ENCODE measurements around the gene XG. TPM values are rescaled to one million over a fixed set of nuclear protein-coding genes. Genes with fewer than 3 reads are reported as not detected.
"Not testable (repeated sequence)": the region's sequence is repeated elsewhere in the genome, so short reads cannot be mapped to it uniquely, and the experiment has no call there.

XG gene, protein sequence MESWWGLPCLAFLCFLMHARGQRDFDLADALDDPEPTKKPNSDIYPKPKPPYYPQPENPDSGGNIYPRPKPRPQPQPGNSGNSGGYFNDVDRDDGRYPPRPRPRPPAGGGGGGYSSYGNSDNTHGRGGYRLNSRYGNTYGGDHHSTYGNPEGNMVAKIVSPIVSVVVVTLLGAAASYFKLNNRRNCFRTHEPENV
- total RNA-seq (2021): 0.78 to 1.0 TPM (median 1.0 TPM) in 3 replicates
- percentile 31 among the genes with signal in this experiment for Bru-seq, nascent RNA
- long read RNA-seq, experiment 1, partial matches to known transcripts: 0 of 1 reads
- long read RNA-seq, experiment 1, other reads (novel, unspliced or antisense): 1 of 1 reads
- long read RNA-seq, experiment 2, partial matches to known transcripts: 0 of 2 reads
- long read RNA-seq, experiment 2, other reads (novel, unspliced or antisense): 2 of 2 reads
- long read RNA-seq, experiment 3: 0 reads

GRCh38 chrX:2751874-2752300 is at the start of gene XG:
Gene XG (plus strand): TSS chrX:2752040. CDS start chrX:2752275, 235 bp downstream.
- H3K4me3 Mint-ChIP-seq; H3K27me3 Mint-ChIP-seq (ENCODE audit: low read depth); DNase-seq (ENCODE audit: low spot score); CTCF ChIA-PET; POLR2A ChIA-PET; H3K9me3 Mint-ChIP-seq; ATAC-seq; H3K36me3 Mint-ChIP-seq; H3K27ac Mint-ChIP-seq: not testable (repeated sequence)
- H3K4me1 Mint-ChIP-seq: peaks cover 17% of the 10 kb centered on the region

DNA sequence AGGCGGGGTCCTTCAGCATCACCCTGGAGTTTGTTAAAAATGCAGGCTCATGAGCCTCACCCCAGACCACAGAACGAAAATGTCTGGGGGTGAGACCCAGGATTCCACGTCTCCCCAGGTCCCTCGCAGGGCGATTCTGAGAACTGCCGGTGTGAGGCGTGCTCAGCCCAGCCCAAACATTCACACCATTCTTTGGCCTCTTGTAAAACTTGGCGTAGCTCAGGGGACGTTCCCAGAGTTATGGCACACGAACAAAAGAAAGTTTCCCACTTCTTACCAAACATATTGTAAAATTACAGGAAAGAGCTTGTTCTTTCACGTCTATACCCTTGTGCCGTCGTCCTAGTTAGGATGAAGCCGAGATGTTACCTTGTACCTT is 47.9 kb upstream of the XG start:
- no peak for DNase-seq (ENCODE audit: low spot score)
- Mint-ChIP-seq H3K36me3 (peaks cover 6% of the 10 kb centered on the region; the same call in 1 of the 2 replicates), H3K27me3 (ENCODE audit: low read depth) (no peaks in the 10 kb centered on the region), H3K27ac (peak overlapping the region; percentile 40; the same call in 1 of the 2 replicates), H3K4me1 (peaks cover 53% of the 10 kb centered on the region), H3K9me3 (peaks cover 10% of the 10 kb centered on the region), H3K4me3 (no peak overlapping the region)
- ATAC-seq: no peak
- CTCF ChIA-PET: no interaction called here
- POLR2A ChIA-PET: no interaction called here
- TF ChIP-seq ZNF396 (CRISPR knock-in tag; IDR thresholded peaks at IDR 0.05; ENCODE audit: borderline replicate concordance) (no peak), HMGA2 (CRISPR knock-in tag; IDR thresholded peaks at IDR 0.05) (no peak), ARID4B (CRISPR knock-in tag; IDR thresholded peaks at IDR 0.05; ENCODE audit: borderline replicate concordance) (no peak), E2F5 (CRISPR knock-in tag; IDR thresholded peaks at IDR 0.05) (no peak), ZSCAN18 (CRISPR knock-in tag; IDR thresholded peaks at IDR 0.05) (no peak), ZNF423 (CRISPR knock-in tag; IDR thresholded peaks at IDR 0.05) (no peak), TP53 (CRISPR knock-in tag; IDR thresholded peaks at IDR 0.05) (no peak), NFE2L1 (CRISPR knock-in tag; IDR thresholded peaks at IDR 0.05) (no peak), MAX (CRISPR knock-in tag; IDR thresholded peaks at IDR 0.05) (no peak)

- Mint-ChIP-seq H3K36me3 (peaks cover 3% of the 10 kb centered on the region; the same call in 1 of the 2 replicates), H3K27me3 (ENCODE audit: low read depth) (no peaks in the 10 kb centered on the region), H3K4me1 (peaks cover 65% of the 10 kb centered on the region), H3K9me3 (peaks cover 5% of the 10 kb centered on the region), H3K27ac (peak overlapping the region; percentile 66), H3K4me3 (no peak overlapping the region)
- no peak for DNase-seq (ENCODE audit: low spot score)
- POLR2A ChIA-PET: no interaction called here
- ATAC-seq: no peak
- CTCF ChIA-PET: no interaction called here
- TF ChIP-seq E2F1 (CRISPR knock-in tag; IDR thresholded peaks at IDR 0.05) (no peak), CREM (CRISPR knock-in tag; IDR thresholded peaks at IDR 0.05) (no peak), FOXP4 (CRISPR knock-in tag; IDR thresholded peaks at IDR 0.05) (no peak), ZNF396 (CRISPR knock-in tag; IDR thresholded peaks at IDR 0.05; ENCODE audit: borderline replicate concordance) (no peak), SMAD4 (CRISPR knock-in tag; IDR thresholded peaks at IDR 0.05) (no peak), MXD4 (CRISPR knock-in tag; IDR thresholded peaks at IDR 0.05; ENCODE audit: borderline replicate concordance) (no peak), SOX15 (CRISPR knock-in tag; IDR thresholded peaks at IDR 0.05) (no peak), SMAD3 (CRISPR knock-in tag; IDR thresholded peaks at IDR 0.05; ENCODE audit: borderline replicate concordance) (no peak)
Observed at GRCh38 chrX:2705046-2705832, 46.6 kb upstream of the XG start.
